ENCODE data around the gene EPHA6.

- no peak for TF ChIP-seq POLR2A (IDR thresholded peaks at IDR 0.05)
- no peak for TF ChIP-seq CTCF (IDR thresholded peaks at IDR 0.05 in 4 of 5, conservative IDR thresholded peaks at IDR 0.05 in 1 of 5)
Measured at GRCh38 chr3:97438131-97438530, 623.7 kb downstream of the EPHA6 start.

All from gastrocnemius medialis (tissue), 4 donors.